Measurements from ENCODE around the gene TDO2.
"Not testable (repeated sequence)": the region's sequence is repeated elsewhere in the genome, so short reads cannot be mapped to it uniquely, and the experiment has no call there.

Gene TDO2

GRCh38 chr4:155903453-155903852 lies at the start of gene TDO2:
Gene TDO2, plus strand, starts transcription at chr4:155903696. Its CDS starts 63 bp downstream, at chr4:155903759.
- DNase-seq (ENCODE audit: low read depth): no peak

DNA sequence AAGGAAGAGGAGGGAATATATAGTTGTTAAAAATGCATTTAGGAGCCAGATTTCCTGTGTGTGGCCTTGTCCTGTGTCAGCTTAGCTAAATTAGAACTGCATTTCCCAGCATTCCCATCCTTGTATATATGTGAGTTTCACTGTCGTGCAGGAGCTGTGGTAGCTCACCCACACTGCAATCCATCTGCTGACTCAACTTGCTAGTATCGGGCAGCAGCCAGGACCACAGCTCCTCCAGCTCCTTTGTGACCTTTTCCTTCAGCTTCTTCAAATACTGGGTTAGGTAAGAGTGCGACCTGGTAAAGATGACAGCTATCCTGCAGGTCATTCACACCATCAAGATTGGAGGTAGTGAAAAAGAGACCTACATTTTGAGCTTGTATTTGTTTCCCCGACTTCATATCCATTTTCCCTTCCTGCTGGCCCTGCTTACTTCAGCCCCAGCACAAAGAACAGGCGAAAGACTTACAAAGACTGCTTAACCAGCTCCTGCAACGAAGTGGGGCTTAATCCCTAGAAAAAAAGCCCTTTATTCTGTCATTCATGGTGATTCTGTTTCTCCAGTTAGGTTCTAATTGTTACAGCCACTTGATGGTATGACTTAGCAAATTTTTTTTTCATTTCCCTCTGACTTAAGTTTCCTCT lies 48.8 kb upstream of the TDO2 start:
- DNase-seq (ENCODE audit: low read depth): no peak

DNA sequence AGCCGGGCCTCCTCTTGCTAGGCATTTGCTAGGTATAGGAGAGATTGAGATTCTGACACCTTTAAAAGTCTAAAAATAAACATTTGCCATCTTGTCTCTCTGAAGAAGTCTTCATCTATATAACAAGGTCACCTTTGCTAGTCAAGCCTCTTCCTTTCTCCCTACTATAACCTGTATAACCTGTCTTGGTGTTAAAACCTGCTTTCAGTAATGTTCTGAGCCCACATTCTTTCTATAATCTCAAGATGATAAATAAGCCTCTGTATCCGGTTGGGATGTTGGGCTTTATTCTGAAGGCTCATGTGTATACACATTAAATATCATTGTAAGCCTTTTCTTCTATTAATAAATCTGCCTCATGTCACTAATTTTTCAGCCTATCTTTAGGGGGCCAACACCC lies 47.6 kb upstream of the TDO2 start:
- no peak for DNase-seq (ENCODE audit: low read depth)

- no peak for DNase-seq (ENCODE audit: low read depth)
These were observed 37.3 kb upstream of the TDO2 start, which contains the start of gene ASIC5 for GRCh38 chr4:155866177-155866576. Gene ASIC5, minus strand, starts transcription at chr4:155866277. Its CDS starts 51 bp downstream, at chr4:155866226.

DNA sequence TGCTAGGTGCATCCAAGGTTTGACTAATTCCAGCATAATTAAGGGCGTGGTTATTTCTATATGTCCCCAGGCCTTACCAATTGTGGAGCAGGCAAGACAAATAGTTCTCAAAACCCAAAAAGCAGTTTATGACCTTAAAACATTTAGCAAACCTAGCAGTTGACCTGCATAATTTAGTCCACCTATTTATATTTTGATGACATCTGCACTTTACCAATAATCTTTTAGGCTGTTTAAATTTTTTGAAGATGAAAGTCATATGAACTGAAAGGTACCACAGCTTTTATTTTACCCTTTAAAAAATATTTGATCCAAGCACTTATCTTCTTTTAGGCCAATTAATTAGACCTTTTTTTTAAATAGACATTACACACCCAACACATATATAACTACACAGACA lies 27.6 kb upstream of the TDO2 start:
- DNase-seq (ENCODE audit: low read depth): no peak

- no peak for DNase-seq (ENCODE audit: low read depth)
These were observed 25.5 kb upstream of the TDO2 start for GRCh38 chr4:155877971-155878370.

DNA sequence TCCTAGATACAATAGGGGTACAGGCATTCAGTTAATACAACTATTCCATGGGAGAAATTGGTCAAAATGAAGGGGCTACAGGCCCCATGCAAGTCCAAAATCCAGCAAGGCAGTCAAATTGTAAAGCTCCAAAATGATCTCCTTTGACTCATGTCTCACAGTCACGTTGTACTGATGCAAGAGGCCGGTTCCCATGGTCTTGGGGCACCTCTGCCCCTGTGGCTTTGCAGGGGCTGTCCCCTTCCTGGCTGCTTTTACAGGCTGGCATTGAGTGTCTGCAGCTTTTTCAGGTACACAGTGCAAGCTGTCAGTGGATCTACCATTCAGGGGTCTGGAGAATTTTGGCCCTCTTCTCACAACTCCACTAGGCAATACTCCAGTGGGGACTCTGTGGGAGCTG lies 24.9 kb upstream of the TDO2 start:
- DNase-seq (ENCODE audit: low read depth): no peak

DNA sequence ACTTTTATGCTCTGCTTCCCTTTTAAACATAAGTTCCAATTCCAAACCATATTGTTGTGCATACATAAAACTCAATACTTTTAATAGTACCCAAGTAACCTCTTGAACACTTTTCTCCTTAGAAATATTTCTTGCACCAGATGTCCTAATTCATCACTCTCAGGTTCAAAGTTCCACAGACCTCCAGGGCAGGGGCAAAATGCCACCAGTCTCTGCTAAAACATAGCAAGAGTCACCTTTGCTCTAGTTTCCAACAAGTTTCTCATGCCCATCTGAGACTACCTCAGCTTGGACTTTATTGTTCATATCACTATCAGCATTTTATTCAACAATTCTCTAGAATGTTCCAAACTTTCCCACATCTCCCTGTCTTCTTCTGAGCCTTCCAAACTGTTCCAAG lies 23.7 kb upstream of the TDO2 start:
- no peak for DNase-seq (ENCODE audit: low read depth)

DNA sequence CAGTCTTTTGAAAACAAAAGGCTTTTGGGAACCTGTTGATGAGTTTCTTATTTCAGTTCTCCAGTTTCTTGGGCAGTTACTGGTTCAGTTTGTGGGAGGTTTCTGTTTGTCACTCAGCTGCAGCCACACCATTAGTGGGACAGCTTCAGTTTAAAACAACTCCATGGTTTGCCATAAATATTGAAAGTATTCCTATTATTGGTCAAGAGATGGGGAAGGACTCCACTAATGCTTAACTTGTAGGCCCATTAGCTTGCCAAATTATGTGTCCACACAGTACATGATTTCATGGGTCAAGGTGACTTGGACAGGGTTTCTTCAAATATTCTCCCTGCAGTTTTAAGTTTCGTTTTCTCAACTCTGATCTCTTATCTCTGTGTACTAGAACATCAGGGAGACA lies 21.9 kb upstream of the TDO2 start:
- DNase-seq (ENCODE audit: low read depth): no peak

DNA sequence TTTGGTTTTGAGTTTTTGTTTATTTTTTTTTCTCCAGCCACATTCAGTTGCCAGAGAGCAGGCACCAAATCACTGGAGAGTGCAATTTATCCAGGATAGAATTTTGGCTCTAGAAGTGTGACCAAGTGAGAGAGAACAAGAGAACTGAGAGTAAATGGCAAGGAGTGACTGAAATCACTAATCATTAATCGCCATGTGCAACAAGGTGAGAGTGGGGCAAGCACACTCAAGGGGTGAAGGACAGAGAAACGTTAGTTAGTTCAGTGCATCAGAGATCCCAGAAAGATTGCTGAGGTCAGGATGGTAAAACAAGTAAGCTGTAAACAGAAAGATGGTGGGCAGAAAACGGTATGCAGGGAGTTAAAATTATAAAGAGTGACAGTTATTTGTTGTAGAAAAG lies 19.6 kb upstream of the TDO2 start:
- DNase-seq (ENCODE audit: low read depth): no peak

GRCh38 chr4:155885666-155886065 lies 17.8 kb upstream of the TDO2 start:
- no peak for DNase-seq (ENCODE audit: low read depth)

- no peak for DNase-seq (ENCODE audit: low read depth)
These were observed 16.5 kb upstream of the TDO2 start for GRCh38 chr4:155887045-155887444.

- DNase-seq (ENCODE audit: low read depth): no peak
These were observed 15.5 kb upstream of the TDO2 start for GRCh38 chr4:155887847-155888570.

GRCh38 chr4:155889031-155889793 lies 14.3 kb upstream of the TDO2 start:
- no peak for DNase-seq (ENCODE audit: low read depth)

GRCh38 chr4:155889946-155890345 lies 13.6 kb upstream of the TDO2 start:
- DNase-seq (ENCODE audit: low read depth): no peak

- DNase-seq (ENCODE audit: low read depth): no peak
These were observed 12.4 kb upstream of the TDO2 start for GRCh38 chr4:155891058-155891457.

DNA sequence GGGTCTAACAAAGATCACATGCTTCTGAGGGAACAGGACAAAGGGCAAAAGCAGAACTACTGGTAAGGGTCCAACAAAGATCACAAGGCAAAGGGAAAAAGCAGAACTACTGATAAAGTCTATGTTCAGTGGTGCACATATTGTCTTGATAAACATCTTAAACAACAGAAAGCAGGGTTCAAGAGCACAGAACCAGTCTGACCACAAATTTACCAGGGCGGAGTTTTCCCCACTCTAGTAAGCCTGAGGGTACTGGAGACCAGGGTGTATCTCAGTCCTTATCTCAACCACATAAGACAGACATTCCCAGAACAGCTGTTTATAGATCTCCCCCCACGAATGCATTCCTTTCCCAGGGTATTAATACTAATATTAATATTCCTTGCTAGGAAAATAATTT lies 5.1 kb upstream of the TDO2 start:
- DNase-seq (ENCODE audit: low read depth): not testable (repeated sequence)

- no peak for DNase-seq (ENCODE audit: low read depth)
These were observed 3.6 kb upstream of the TDO2 start for GRCh38 chr4:155899891-155900290.

GRCh38 chr4:155900381-155900780 lies 3.1 kb upstream of the TDO2 start:
- DNase-seq (ENCODE audit: low read depth): no peak

DNA sequence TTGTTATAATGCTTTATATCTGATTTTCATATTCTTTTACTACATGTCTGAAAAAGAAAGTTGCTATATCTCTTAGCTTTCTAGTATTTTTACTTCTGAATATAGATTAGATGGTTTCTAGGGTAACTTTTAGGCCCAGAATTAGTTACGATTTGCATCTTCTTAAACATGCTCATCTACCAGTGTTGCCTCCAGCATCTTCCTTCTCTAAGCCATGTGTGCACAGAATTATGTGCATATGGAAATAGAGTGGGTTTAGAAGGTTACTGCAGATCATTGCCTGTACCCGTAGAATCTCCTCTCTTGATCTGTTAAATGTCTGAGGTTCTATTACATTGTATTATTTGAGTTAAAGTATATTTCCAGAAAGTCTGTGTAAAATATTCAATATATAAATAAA lies 2.5 kb upstream of the TDO2 start:
- DNase-seq (ENCODE audit: low read depth): no peak

GRCh38 chr4:155904331-155904730 lies 835 bp downstream of the TDO2 start:
- no peak for DNase-seq (ENCODE audit: low read depth)

- DNase-seq (ENCODE audit: low read depth): no peak
These were observed 3.2 kb downstream of the TDO2 start for GRCh38 chr4:155906554-155907247.
